Measurements from ENCODE around the gene SH3GL3.

The SH3GL3 gene

GRCh38 chr15:83610901-83611685 lies 164.0 kb downstream of the SH3GL3 start:
- no peak for FAIRE-seq
- DNase-seq (ENCODE audit: low spot score): no peak

- FAIRE-seq (no peak), DNase-seq (ENCODE audit: low spot score) (no peak)
These were observed 165.1 kb downstream of the SH3GL3 start for GRCh38 chr15:83612226-83612625.

DNA sequence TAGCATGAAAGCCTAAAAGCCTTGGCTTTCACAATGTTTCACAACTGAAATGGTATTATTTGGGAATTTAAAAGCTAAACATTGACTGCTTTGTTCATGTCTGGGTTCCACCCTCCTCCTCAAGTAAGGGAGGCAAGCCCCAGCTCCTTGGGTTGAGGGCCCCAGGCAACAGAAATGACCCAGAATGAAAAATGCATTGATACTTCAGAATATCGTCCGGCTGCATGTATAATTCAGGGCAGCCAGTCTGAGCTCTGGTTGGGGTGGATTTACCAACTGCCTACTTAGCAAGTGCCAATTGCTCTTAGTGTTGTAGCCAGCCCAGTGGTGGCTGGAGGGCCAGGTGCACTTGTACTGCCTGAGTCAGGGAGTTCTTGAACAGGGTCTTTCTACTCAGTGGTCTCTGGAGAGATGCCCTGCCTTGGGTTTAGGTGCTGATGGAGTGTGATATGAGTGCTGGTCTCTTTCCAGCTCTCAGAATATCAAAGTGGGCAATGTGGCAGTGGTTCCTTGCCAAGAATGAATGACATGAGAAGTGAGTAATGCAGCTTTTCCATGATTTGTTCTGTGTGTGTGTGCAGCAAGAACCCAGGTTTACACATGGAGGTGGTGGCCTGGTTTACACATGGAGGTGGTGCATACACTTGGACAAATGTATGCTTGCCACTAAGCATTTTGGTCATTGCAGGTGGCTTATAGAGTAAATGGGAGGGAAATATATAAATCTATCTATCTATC lies 165.9 kb downstream of the SH3GL3 start:
- FAIRE-seq: no peak
- DNase-seq (ENCODE audit: low spot score): no peak

GRCh38 chr15:83613714-83614113 lies 166.6 kb downstream of the SH3GL3 start:
- DNase-seq (ENCODE audit: low spot score): peak; percentile 30
- FAIRE-seq: peak; percentile 90

GRCh38 chr15:83616840-83617239 lies 169.7 kb downstream of the SH3GL3 start:
- DNase-seq (ENCODE audit: low spot score) (no peak), FAIRE-seq (no peak)

GRCh38 chr15:83626171-83626802 lies 179.1 kb downstream of the SH3GL3 start:
- FAIRE-seq (peak; percentile 57), DNase-seq (ENCODE audit: low spot score) (peak; percentile 79)

GRCh38 chr15:83631534-83631933 lies 184.4 kb downstream of the SH3GL3 start:
- DNase-seq (ENCODE audit: low spot score) (no peak), FAIRE-seq (no peak)

DNA sequence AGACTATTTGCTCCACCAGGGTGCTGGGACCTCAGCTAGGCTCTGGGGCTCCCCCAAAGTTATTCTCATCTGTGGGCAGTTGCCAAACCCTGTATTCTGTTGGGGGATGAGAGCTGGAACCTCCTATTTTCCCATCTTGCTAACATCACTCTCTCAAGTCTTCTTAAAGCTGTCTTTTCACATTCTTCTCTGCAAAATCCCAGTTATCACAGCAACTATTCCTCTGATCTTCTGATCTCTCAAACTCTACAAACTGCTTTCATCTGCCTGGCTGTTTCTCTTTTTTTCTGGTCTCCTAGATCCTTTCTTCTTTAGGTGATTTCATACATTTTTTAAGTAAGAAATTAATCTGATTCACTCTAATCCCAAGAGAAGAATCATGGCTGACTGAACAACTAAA lies 196.1 kb downstream of the SH3GL3 start:
- DNase-seq (ENCODE audit: low spot score) (no peak), FAIRE-seq (no peak)

DNA sequence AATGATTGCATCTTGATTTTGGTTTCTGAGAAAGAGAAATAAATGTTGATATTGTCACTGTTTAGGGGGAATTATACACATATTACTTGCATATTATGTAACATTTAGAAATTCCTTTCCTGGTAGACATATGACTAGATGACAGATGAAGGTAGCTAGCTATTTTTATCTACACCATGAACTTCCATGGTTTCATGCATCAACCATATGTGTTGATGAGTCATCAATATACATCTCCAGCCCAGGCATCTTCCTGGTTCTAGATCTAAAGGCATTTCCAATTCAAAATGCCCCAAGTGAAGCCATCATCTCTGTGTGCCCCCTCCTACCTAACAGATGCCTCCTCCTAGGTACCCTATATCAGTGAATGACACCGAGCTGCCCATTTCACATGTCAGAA lies 197.3 kb downstream of the SH3GL3 start:
- FAIRE-seq (no peak), DNase-seq (ENCODE audit: low spot score) (no peak)

GRCh38 chr15:83650831-83651230 lies 203.7 kb downstream of the SH3GL3 start:
- no peak for FAIRE-seq
- no peak for DNase-seq (ENCODE audit: low spot score)

DNA sequence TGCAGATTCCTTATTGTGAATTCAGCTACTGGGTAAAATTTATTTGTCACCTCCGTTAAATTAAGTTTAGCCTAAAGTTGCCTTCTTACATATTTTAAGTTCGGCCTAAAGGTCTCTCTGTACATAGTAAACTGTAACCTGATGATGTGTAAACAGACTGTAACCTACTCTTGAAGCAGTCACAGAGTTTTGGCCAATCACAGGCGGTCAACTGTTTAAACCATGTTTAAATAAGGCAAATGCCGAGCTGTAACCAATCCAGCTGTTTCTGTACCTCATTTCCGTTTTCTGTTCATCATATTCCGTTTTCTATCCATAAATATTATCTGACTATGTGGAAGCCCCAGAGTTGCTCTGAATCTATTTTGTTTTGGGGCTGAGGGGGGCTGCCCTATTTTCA lies 204.4 kb downstream of the SH3GL3 start:
- FAIRE-seq: no peak

DNA sequence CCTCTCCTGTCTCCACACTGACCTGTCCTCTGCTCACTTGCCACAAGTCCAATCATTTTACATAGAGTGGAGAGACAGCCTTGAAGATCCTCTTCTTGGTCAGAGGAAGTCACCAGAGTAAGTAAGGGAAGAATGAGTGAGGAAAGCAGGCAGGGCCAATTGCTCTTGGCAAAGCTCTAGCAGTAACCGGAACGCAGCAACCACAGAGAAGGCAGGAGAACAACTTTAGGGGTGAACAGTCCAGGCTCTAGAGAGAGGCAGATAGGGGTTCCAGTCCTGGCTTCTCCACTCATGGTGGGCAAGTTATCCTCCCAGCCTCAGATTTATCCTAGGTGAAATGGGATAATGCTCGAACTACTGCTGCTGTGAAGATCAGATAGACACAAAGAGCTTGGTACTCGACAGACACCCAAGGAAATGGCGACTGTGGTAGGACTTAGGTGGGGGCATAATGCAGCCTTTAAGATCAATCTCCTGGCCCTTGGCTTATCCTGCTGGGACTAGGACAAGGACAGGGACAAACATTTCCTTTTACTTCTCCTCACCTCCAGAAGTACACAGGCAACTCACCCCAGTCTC lies 205.6 kb downstream of the SH3GL3 start:
- DNase-seq (ENCODE audit: low spot score) (no peak), FAIRE-seq (no peak)

More for the DNA sequence above, 204.4 kb downstream of the SH3GL3 start:
- no peak for DNase-seq (ENCODE audit: low spot score)

DNA sequence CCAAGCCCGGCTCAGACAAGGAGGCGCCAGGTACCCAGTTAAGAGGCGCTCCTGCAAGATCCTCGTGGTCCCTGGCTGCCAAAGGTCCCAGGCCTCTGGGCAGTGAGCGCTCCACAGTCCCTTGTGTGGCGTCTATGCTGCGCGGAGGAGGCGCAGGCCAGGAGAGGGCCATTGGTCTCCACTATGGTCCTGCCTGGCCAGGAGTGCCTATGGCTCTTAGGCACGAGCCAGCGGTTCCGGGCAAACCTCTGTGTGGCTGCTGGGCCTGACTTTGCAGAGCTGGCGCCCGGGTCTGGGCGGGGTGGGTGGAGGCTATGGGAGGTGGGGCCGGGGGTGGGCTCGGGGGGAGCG lies 206.1 kb downstream of the SH3GL3 start:
- no peak for DNase-seq (ENCODE audit: low spot score)
- FAIRE-seq: no peak

- FAIRE-seq: no peak
- DNase-seq (ENCODE audit: low spot score): peak; percentile 25
These were observed 206.7 kb downstream of the SH3GL3 start, which contains the start of gene ADAMTSL3 for GRCh38 chr15:83653639-83654378. ADAMTSL3 (plus strand) TSS chr15:83654123; CDS start chr15:83655762, 1,639 bp downstream.

- FAIRE-seq (no peak), DNase-seq (ENCODE audit: low spot score) (no peak)
These were observed 207.5 kb downstream of the SH3GL3 start for GRCh38 chr15:83654379-83655236.

GRCh38 chr15:83655237-83655616 lies 208.1 kb downstream of the SH3GL3 start:
- FAIRE-seq (no peak), DNase-seq (ENCODE audit: low spot score) (no peak)

GRCh38 chr15:83656192-83656591 lies 209.1 kb downstream of the SH3GL3 start:
- no peak for DNase-seq (ENCODE audit: low spot score)
- FAIRE-seq: no peak

GRCh38 chr15:83656943-83657528 lies 209.9 kb downstream of the SH3GL3 start:
- FAIRE-seq (no peak), DNase-seq (ENCODE audit: low spot score) (no peak)

DNA sequence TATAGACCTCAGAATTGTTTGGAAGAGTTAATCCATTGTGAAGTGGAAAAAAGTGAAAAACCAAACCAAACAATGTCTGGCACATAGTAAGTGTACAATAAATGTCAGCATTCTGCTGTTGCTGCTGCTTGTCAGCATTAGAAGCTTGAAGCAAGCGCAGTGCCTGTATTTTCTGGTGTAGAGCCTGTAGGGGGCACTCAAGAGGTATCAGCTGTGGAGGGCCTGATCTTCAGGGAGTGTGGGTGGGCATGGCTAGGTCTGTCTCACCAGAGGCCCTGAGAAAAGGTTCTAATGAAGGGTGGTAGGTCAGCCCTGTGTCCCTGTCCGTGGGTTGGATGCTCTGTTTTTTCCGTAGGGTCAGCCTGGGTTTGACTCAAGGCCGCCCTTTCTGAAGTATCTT lies 210.4 kb downstream of the SH3GL3 start:
- FAIRE-seq (no peak), DNase-seq (ENCODE audit: low spot score) (no peak)
